HEK293 (cell line): Measurements from ENCODE around the gene PFDN5.

ENCODE experiments used
- GFI1B ChIP-seq: fragments of 450-650 bp; formaldehyde crosslinking; IDR thresholded peaks from 2 replicates; pipeline ENCODE4 v1.5.1; 2016; ENCODE audit warnings: missing biosample characterization, missing genetic modification characterization
- KLF10 ChIP-seq: fragments of 450-650 bp; IDR thresholded peaks from 2 replicates; pipeline ENCODE4 v1.5.1; 2018; ENCODE audit warnings: missing biosample characterization, mild to moderate bottlenecking, missing genetic modification characterization
- KLF9 ChIP-seq: fragments of 450-650 bp; formaldehyde crosslinking; IDR thresholded peaks from 2 replicates; pipeline ENCODE4 v1.5.1; 2016; ENCODE audit warnings: missing biosample characterization, missing genetic modification characterization, low read depth
- SP7 ChIP-seq: fragments of 450-650 bp; formaldehyde crosslinking; IDR thresholded peaks from 2 replicates; pipeline ENCODE4 v1.5.1; 2016; ENCODE audit warnings: missing biosample characterization, missing genetic modification characterization
- ZIC2 ChIP-seq: fragments of 450-650 bp; formaldehyde crosslinking; IDR thresholded peaks from 2 replicates; pipeline ENCODE4 v1.5.1; 2016; ENCODE audit warnings: missing biosample characterization, missing genetic modification characterization
- ZNF155 ChIP-seq: fragments of 450-650 bp; formaldehyde crosslinking; IDR thresholded peaks from 2 replicates; pipeline ENCODE4 v1.5.1; 2016; ENCODE audit warnings: missing biosample characterization, missing genetic modification characterization
- ZNF16 ChIP-seq: fragments of 450-650 bp; formaldehyde crosslinking; IDR thresholded peaks from 2 replicates; pipeline ENCODE4 v1.5.1; 2016; ENCODE audit warnings: low read depth, missing biosample characterization, missing genetic modification characterization
- ZNF169 ChIP-seq: fragments of 450-650 bp; formaldehyde crosslinking; IDR thresholded peaks from 2 replicates; pipeline ENCODE4 v1.5.1; 2016; ENCODE audit warnings: missing biosample characterization, missing genetic modification characterization
- ZNF175 ChIP-seq: fragments of 450-650 bp; formaldehyde crosslinking; IDR thresholded peaks from 2 replicates; pipeline ENCODE4 v1.5.1; 2016; ENCODE audit warnings: missing biosample characterization, missing genetic modification characterization
- ZNF184 ChIP-seq: fragments of 450-650 bp; IDR thresholded peaks from 2 replicates; pipeline ENCODE4 v1.5.1; 2018; ENCODE audit warnings: missing biosample characterization, mild to moderate bottlenecking, missing genetic modification characterization
- ZNF221 ChIP-seq: fragments of 450-650 bp; formaldehyde crosslinking; IDR thresholded peaks from 2 replicates; pipeline ENCODE4 v1.5.1; 2017; ENCODE audit warnings: missing biosample characterization, missing genetic modification characterization, borderline replicate concordance
- ZNF274 ChIP-seq, 2 experiments: fragments of 200-500 bp in 1 of 2; fragments of 450-650 bp in 1 of 2; sonication (Bioruptor generic) in 1 of 2; formaldehyde crosslinking in 1 of 2; IDR thresholded peaks; 2 replicates each; pipeline versions ENCODE4 v1.5.1 to v1.6.1; 2014 to 2016; ENCODE audit warnings: borderline replicate concordance in 1 of 2, inconsistent platforms in 1 of 2, low read length in 1 of 2, missing biosample characterization in 1 of 2, missing genetic modification characterization in 1 of 2
- ZNF354C ChIP-seq: fragments of 450-650 bp; formaldehyde crosslinking; IDR thresholded peaks from 2 replicates; pipeline ENCODE4 v1.5.1; 2016; ENCODE audit warnings: missing biosample characterization, missing genetic modification characterization, low read depth, borderline replicate concordance
- ZNF391 ChIP-seq: fragments of 450-650 bp; formaldehyde crosslinking; IDR thresholded peaks from 2 replicates; pipeline ENCODE4 v1.5.1; 2016; ENCODE audit warnings: low read depth, missing biosample characterization, missing genetic modification characterization, borderline replicate concordance
- ZNF621 ChIP-seq: fragments of 450-650 bp; formaldehyde crosslinking; IDR thresholded peaks from 2 replicates; pipeline ENCODE4 v1.5.1; 2017; ENCODE audit warnings: missing biosample characterization, missing genetic modification characterization
- ZNF624 ChIP-seq: fragments of 450-650 bp; formaldehyde crosslinking; IDR thresholded peaks from 2 replicates; pipeline ENCODE4 v1.5.1; 2017; ENCODE audit warnings: missing biosample characterization, missing genetic modification characterization
- ZNF654 ChIP-seq: fragments of 450-650 bp; formaldehyde crosslinking; IDR thresholded peaks from 2 replicates; pipeline ENCODE4 v1.5.1; 2016; ENCODE audit warnings: low read depth, missing biosample characterization, missing genetic modification characterization
- ZXDB ChIP-seq: fragments of 450-650 bp; formaldehyde crosslinking; IDR thresholded peaks from 2 replicates; pipeline ENCODE4 v1.5.1; 2016; ENCODE audit warnings: missing biosample characterization, missing genetic modification characterization
- TF ChIP-seq, protein P1 (sequence below): fragments of 450-650 bp; formaldehyde crosslinking; IDR thresholded peaks from 2 replicates; pipeline ENCODE4 v1.5.1; 2016; ENCODE audit warnings: missing biosample characterization, missing genetic modification characterization
- TF ChIP-seq, protein P2 (sequence below): fragments of 450-650 bp; formaldehyde crosslinking; optimal IDR thresholded peaks from 2 replicates; pipeline ENCODE3; 2016; ENCODE audit warnings: missing biosample characterization, mild to moderate bottlenecking, missing genetic modification characterization
- TF ChIP-seq, protein P3 (sequence below): fragments of 450-650 bp; formaldehyde crosslinking; IDR thresholded peaks from 2 replicates; pipeline ENCODE4 v1.5.1; 2016; ENCODE audit warnings: missing biosample characterization, missing genetic modification characterization
- TF ChIP-seq, protein P4 (sequence below): fragments of 450-650 bp; formaldehyde crosslinking; IDR thresholded peaks from 2 replicates; pipeline ENCODE4 v1.5.1; 2016; ENCODE audit warnings: missing biosample characterization, missing genetic modification characterization
- TF ChIP-seq, protein P5 (sequence below): fragments of 450-650 bp; formaldehyde crosslinking; IDR thresholded peaks from 2 replicates; pipeline ENCODE4 v1.5.1; 2017; ENCODE audit warnings: missing biosample characterization, missing genetic modification characterization
- TF ChIP-seq, protein P6 (sequence below): fragments of 450-650 bp; formaldehyde crosslinking; IDR thresholded peaks from 2 replicates; pipeline ENCODE4 v1.5.1; 2016; ENCODE audit warnings: missing biosample characterization, missing genetic modification characterization
- TF ChIP-seq, protein P7 (sequence below): fragments of 450-650 bp; formaldehyde crosslinking; IDR thresholded peaks from 2 replicates; pipeline ENCODE4 v1.5.1; 2016; ENCODE audit warnings: missing biosample characterization, missing genetic modification characterization

PFDN5 gene

DNA sequence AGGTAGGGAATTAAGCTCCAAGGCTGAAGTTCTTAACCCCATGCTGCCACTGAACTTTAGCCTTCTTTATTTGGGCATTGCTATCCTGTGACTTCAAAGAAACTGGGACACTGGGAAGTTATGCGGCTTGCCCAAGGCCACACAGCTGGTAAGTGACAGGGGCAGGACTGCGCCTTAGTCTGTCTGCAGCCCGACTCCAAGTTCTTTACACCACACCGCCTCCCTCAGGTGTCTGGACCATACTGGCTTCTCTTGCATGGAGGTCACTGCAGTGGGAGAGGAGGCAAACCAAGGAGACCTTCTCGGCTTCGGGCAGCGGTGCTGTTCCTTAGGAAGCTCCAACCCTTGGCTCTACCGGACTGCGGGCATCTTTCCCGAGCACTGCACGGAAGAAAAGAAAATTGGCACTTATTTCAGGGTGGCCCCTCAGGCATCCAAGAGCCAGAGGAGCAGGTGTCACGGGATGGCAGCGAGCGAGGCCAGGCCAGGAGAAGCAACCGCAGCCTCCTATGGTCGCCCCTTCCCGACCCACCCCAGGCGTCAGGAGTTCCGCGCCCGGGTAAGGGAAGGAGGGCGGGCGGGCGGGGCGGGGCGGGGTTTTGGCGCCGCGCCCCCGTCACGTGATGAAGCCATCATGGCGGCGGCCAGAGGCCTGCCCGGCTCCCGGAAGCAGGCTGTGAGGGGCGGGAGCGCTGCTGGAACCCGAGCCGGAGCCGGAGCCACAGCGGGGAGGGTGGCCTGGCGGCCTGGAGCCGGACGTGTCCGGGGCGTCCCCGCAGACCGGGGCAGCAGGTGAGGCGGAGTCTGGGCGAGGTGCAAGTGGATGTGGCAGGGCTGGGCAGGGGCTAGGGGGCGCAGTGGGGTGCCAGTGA, 43.6 kb upstream of the PFDN5 start (continued):
- TF ChIP-seq, protein P1, sequence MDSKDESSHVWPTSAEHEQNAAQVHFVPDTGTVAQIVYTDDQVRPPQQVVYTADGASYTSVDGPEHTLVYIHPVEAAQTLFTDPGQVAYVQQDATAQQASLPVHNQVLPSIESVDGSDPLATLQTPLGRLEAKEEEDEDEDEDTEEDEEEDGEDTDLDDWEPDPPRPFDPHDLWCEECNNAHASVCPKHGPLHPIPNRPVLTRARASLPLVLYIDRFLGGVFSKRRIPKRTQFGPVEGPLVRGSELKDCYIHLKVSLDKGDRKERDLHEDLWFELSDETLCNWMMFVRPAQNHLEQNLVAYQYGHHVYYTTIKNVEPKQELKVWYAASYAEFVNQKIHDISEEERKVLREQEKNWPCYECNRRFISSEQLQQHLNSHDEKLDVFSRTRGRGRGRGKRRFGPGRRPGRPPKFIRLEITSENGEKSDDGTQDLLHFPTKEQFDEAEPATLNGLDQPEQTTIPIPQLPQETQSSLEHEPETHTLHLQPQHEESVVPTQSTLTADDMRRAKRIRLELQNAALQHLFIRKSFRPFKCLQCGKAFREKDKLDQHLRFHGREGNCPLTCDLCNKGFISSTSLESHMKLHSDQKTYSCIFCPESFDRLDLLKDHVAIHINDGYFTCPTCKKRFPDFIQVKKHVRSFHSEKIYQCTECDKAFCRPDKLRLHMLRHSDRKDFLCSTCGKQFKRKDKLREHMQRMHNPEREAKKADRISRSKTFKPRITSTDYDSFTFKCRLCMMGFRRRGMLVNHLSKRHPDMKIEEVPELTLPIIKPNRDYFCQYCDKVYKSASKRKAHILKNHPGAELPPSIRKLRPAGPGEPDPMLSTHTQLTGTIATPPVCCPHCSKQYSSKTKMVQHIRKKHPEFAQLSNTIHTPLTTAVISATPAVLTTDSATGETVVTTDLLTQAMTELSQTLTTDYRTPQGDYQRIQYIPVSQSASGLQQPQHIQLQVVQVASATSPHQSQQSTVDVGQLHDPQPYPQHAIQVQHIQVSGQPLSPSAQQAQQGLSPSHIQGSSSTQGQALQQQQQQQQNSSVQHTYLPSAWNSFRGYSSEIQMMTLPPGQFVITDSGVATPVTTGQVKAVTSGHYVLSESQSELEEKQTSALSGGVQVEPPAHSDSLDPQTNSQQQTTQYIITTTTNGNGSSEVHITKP (tag by site-specific recombination) = peak; percentile 42; the same call in 1 of the 2 replicates
- TF ChIP-seq KLF9 (tag by site-specific recombination) (peak; percentile 89), ZNF391 (tag by site-specific recombination) (peak; percentile 41; the same call in 1 of the 2 replicates), ZNF624 (tag by site-specific recombination) (no peak), GFI1B (tag by site-specific recombination) (no peak), ZNF169 (tag by site-specific recombination) (no peak), ZNF354C (tag by site-specific recombination) (no peak), ZNF274 (IDR thresholded peaks at IDR 0.05; ENCODE audit: low read length) (no peak), ZNF274 (tag by site-specific recombination; IDR thresholded peaks at IDR 0.05; ENCODE audit: borderline replicate concordance) (no peak), ZNF175 (tag by site-specific recombination) (no peak), ZNF654 (tag by site-specific recombination) (no peak), ZIC2 (tag by site-specific recombination) (peak; percentile 85), ZNF221 (tag by site-specific recombination) (no peak), KLF10 (tag by site-specific recombination) (peak; percentile 70), ZNF184 (tag by site-specific recombination) (0 out of 2 replicates have a peak, but pooled peaks have one; percentile 21), ZXDB (tag by site-specific recombination) (peak; percentile 93), ZNF16 (no peak), ZNF621 (tag by site-specific recombination) (no peak), ZNF155 (tag by site-specific recombination) (no peak), SP7 (tag by site-specific recombination) (peak; percentile 73; the same call in 1 of the 2 replicates)
- TF ChIP-seq, protein P2, sequence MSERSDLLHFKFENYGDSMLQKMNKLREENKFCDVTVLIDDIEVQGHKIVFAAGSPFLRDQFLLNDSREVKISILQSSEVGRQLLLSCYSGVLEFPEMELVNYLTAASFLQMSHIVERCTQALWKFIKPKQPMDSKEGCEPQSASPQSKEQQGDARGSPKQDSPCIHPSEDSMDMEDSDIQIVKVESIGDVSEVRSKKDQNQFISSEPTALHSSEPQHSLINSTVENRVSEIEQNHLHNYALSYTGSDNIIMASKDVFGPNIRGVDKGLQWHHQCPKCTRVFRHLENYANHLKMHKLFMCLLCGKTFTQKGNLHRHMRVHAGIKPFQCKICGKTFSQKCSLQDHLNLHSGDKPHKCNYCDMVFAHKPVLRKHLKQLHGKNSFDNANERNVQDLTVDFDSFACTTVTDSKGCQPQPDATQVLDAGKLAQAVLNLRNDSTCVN (tag by site-specific recombination) = peak; percentile 60
- TF ChIP-seq, protein P3, sequence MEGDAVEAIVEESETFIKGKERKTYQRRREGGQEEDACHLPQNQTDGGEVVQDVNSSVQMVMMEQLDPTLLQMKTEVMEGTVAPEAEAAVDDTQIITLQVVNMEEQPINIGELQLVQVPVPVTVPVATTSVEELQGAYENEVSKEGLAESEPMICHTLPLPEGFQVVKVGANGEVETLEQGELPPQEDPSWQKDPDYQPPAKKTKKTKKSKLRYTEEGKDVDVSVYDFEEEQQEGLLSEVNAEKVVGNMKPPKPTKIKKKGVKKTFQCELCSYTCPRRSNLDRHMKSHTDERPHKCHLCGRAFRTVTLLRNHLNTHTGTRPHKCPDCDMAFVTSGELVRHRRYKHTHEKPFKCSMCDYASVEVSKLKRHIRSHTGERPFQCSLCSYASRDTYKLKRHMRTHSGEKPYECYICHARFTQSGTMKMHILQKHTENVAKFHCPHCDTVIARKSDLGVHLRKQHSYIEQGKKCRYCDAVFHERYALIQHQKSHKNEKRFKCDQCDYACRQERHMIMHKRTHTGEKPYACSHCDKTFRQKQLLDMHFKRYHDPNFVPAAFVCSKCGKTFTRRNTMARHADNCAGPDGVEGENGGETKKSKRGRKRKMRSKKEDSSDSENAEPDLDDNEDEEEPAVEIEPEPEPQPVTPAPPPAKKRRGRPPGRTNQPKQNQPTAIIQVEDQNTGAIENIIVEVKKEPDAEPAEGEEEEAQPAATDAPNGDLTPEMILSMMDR (tag by site-specific recombination) = peak; percentile 92
- TF ChIP-seq, protein P4, sequence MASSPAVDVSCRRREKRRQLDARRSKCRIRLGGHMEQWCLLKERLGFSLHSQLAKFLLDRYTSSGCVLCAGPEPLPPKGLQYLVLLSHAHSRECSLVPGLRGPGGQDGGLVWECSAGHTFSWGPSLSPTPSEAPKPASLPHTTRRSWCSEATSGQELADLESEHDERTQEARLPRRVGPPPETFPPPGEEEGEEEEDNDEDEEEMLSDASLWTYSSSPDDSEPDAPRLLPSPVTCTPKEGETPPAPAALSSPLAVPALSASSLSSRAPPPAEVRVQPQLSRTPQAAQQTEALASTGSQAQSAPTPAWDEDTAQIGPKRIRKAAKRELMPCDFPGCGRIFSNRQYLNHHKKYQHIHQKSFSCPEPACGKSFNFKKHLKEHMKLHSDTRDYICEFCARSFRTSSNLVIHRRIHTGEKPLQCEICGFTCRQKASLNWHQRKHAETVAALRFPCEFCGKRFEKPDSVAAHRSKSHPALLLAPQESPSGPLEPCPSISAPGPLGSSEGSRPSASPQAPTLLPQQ = peak; percentile 52; the same call in 1 of the 2 replicates
- TF ChIP-seq, protein P5, sequence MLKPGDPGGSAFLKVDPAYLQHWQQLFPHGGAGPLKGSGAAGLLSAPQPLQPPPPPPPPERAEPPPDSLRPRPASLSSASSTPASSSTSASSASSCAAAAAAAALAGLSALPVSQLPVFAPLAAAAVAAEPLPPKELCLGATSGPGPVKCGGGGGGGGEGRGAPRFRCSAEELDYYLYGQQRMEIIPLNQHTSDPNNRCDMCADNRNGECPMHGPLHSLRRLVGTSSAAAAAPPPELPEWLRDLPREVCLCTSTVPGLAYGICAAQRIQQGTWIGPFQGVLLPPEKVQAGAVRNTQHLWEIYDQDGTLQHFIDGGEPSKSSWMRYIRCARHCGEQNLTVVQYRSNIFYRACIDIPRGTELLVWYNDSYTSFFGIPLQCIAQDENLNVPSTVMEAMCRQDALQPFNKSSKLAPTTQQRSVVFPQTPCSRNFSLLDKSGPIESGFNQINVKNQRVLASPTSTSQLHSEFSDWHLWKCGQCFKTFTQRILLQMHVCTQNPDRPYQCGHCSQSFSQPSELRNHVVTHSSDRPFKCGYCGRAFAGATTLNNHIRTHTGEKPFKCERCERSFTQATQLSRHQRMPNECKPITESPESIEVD (tag by site-specific recombination) = no peak
- TF ChIP-seq, protein P6, sequence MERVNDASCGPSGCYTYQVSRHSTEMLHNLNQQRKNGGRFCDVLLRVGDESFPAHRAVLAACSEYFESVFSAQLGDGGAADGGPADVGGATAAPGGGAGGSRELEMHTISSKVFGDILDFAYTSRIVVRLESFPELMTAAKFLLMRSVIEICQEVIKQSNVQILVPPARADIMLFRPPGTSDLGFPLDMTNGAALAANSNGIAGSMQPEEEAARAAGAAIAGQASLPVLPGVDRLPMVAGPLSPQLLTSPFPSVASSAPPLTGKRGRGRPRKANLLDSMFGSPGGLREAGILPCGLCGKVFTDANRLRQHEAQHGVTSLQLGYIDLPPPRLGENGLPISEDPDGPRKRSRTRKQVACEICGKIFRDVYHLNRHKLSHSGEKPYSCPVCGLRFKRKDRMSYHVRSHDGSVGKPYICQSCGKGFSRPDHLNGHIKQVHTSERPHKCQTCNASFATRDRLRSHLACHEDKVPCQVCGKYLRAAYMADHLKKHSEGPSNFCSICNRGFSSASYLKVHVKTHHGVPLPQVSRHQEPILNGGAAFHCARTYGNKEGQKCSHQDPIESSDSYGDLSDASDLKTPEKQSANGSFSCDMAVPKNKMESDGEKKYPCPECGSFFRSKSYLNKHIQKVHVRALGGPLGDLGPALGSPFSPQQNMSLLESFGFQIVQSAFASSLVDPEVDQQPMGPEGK = peak; percentile 78
- TF ChIP-seq, protein P7, sequence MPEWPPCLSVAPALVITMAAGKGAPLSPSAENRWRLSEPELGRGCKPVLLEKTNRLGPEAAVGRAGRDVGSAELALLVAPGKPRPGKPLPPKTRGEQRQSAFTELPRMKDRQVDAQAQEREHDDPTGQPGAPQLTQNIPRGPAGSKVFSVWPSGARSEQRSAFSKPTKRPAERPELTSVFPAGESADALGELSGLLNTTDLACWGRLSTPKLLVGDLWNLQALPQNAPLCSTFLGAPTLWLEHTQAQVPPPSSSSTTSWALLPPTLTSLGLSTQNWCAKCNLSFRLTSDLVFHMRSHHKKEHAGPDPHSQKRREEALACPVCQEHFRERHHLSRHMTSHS (tag by site-specific recombination) = no peak
